Liver (tissue), 2 donors: ENCODE results near the gene SEC22C.

Experiments used
- CTCF ChIP-seq: fragments of 150-350 bp; IDR thresholded peaks from 2 replicates; pipeline ENCODE4 v1.5.1; 2017; ENCODE audit warnings: improper control_type of control experiment, low read depth, low read length; ENCODE audit not compliant: missing input control
- FOXA2 ChIP-seq: IDR thresholded peaks from 2 replicates; pipeline ENCODE4 v1.6.1; 2016; ENCODE audit warnings: antibody characterized with exemption
- donor health status: healthy.

- TF ChIP-seq FOXA2 (no peak), CTCF (no peak)
These were observed 31.2 kb upstream of the SEC22C start for GRCh38 chr3:42612928-42613327.
